ENCODE measurements around the gene INHBE.
"Not testable (repeated sequence)": the region's sequence is repeated elsewhere in the genome, so short reads cannot be mapped to it uniquely, and the experiment has no call there.

INHBE gene

DNA sequence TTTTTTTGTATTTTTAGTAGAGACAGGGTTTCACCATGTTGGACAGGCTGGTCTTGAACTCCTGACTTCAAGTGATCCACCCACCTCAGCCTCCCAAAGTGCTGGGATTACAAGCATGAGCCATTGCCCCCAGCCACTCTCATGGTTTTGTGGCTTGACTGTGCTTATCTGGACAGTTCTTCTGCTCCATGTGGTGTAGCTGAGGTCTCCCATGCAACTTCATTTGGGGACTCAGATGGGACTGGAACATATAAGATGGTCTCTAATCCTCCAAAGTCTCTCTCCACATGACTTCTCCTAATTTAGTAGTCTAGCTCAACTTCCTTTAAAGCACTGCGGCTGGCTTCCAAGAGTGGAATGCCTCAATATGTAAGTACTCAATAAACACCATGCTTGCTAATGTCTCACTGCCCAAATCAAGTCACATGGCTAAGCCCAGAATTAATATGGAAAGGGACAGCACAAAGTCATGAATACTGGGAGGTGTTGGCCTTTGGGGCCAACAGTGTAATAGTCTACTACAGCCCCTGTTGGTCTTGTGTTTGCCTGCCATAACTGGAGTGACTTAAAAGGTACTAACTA is 13.2 kb upstream of the INHBE start:
- no peak for DNase-seq

DNA sequence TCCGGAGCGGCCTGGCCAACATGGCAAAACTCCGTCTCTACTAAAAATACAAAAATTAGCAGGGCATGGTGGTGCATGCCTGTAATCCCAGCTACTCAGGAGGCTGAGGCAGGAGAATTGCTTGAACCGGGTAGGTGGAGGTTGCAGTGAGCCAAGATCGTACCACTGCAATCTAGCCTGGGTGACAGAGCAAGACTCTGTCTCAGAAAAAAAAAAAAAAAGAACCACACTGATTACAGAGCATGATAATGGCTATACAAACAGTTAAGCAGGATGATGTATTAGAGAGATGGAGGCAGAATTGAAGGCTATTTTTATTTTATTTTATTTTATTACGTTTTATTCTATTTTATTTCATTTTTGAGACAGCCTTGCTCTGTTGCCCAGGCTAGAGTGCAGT is 10.8 kb upstream of the INHBE start:
- not testable (repeated sequence) for DNase-seq

DNA sequence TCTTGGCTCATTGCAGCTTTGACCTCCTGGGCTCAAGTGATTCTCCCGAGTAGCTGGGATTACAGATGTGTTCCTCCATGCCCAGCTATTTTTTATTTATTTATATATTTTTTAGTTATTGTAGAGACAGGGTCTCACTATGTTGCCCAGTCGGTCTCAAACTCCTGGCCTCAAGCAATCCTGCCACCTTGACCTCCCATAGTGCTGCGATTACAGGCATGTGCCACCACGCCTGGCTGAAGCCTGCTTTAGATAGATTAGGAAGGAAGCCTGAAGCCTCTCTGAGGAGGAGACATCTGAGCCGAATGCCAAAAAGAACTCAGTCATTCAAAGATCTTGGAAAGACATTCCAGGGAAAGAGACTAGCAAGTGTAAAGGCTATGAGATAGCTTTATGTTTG is 10.4 kb upstream of the INHBE start:
- DNase-seq = no peak

DNA sequence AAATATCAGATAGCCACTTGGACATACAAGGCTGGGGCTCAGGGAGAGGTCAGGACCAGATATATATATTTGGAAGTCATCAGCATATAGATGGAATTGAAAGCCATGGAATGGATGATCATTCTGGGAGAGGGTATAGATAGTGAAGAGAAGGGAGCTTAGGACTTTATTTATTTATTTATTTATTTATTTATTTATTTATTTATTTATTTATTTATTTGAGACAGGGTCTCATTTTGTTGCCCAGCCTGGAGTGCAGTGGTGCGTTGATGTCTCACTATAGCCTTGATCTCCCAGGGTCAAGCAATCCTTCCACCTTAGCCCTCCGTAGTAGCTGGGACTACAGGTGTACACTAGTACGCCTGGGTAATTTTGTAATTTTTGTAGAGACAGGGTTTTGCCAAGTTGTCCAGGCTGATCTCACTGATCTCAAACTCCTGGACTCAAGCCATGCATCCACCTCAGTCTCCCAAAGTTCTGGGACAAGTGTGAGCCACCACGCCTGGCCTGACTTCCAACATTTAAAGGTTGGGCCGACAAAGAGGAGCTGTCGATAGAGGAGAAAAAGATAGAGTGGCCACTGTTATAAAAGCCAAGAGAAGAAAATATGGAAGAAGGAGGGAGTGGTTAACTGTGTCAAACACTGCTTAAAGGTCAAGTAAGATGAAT is 8.7 kb upstream of the INHBE start:
- DNase-seq = no peak

DNA sequence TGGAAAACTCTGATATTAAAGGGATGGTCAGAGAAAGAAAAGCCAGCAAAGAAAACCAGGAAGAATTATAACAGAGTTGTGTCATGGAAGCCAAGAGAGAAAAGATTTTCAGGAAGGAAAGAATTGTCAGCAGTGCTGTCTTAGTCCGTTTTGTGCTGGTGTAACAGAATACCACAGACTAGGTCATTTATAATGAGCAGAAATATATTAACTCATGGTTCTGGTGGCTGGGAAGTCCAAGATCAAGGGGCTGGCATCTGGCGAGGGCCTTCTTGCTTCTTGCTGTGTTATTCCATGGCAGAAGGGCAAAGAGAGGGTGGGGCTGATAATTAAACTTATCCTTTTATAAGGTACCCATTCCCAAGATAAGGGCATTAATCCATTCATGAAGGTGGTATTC is 6.4 kb upstream of the INHBE start:
- no peak for DNase-seq

DNA sequence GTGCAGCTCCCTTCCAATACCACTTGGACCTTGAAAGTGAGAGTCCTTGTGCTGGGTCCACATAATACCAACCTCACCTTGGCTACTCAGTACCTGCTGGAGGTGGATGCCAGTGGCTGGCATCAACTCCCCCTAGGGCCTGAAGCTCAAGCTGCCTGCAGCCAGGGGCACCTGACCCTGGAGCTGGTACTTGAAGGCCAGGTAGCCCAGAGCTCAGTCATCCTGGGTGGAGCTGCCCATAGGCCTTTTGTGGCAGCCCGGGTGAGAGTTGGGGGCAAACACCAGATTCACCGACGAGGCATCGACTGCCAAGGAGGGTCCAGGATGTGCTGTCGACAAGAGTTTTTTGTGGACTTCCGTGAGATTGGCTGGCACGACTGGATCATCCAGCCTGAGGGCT is 5.7 kb upstream of the INHBE start:
- DNase-seq = no peak

DNA sequence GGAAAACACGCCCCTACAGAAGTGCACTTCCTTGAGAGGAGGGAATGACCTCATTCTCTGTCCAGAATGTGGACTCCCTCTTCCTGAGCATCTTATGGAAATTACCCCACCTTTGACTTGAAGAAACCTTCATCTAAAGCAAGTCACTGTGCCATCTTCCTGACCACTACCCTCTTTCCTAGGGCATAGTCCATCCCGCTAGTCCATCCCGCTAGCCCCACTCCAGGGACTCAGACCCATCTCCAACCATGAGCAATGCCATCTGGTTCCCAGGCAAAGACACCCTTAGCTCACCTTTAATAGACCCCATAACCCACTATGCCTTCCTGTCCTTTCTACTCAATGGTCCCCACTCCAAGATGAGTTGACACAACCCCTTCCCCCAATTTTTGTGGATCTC is 5.0 kb upstream of the INHBE start:
- DNase-seq = no peak

DNA sequence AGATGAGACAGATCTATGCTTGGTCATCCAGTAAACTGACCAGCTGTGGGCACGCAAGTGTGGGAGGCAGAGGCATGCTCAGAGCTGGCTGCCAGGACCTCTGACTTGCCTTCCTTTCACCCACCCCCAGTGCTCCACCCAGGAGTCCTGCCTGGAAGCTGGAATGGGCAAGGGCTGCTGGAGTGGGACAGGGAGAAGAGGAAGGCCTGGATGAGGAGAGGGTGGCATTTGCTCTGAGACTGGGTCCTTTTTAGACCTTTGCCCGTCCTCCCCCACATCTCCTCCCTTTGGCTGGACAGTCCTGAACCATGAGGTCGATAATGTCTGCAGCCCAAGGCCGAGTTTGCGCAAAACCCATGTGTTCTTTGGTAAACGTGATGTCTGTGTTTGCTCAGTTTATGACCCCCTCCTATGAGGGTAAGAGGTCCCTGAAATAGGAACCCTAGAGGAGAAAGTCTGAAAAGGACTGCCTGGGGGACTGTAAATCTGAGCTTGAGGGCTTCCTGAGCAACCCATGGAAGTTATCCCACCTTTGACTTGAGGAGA is 3.8 kb upstream of the INHBE start:
- DNase-seq = no peak

DNA sequence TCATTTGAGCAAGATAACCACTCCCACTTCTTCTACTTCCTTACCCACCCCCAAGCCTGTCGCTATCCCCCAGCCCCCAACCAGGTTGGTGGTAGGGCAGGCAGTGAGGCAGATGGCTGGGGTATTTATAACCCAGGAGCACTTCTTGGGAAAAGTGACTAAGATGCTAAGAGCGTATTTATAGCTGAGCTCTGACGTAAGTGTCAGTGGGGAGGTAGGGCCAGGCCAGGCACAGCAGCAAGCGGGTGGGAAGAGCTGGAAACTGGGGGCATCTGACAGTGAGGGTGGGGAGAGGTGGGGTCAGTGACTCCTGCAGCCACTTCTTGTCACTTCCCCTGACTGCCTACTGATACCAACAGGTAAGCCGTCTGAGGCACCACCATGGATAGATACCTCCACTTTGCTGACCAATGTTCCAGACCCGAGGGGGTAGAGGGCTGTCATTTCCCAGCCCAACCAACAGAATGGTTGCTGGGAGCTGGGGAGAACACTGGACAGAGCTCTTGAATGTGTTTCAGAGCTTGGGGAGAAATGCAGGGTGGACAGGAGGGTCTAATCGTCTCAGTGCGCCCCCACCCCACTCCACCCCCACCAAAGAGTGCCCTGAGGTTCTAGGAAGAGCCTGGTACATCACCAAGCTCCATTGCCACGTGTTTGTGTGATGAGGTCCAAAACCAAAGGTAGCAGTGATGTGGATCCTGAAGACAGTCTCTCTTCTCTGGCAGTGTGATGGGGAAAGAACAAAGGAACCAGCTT is 2.7 kb upstream of the INHBE start:
- no peak for DNase-seq

DNA sequence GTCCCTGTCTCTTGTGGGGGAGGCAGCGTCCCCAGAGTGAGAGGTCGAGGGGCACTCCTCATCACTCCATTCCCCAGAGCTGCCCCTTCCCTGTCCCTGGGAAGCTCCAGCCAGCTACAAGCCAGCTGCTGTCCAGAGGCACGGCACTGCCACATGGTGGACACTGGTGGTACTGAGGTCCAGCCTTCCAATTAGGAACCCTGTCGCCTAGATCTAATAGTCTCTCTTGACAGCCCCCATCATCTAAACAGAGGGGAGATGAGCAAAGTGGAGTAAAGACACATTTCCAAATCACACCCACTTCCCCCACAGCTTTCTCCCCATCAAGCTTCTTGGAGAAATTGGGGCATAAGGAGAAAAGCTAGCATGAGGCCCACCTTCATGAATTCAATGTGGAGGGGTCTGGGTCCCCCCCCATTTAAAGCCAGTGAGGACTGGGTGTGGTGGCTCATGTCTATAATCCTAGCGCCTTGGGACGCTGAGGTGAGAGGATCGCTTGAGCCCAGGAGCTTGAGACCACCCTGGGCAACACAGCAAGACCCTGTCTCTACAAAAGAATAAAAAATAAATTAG is 2.1 kb upstream of the INHBE start:
- no peak for DNase-seq

DNA sequence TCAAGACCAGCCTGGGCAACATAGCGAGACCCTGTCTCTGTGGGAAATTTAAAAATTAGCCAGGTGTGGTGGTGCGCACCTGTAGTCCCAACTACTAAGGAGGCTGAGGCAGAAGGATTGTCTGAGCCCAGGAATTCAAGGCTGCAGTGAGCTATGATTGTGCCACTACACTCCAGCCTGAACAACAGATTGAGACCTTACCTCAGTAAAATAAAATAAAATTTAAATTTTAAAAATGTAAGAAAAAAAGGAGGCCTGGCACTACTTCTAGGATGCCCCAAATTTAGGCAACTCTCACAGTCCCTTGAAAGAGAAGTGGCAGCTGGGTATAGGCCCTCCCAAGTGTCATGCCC is 918 bp upstream of the INHBE start:
- no peak for DNase-seq

DNA sequence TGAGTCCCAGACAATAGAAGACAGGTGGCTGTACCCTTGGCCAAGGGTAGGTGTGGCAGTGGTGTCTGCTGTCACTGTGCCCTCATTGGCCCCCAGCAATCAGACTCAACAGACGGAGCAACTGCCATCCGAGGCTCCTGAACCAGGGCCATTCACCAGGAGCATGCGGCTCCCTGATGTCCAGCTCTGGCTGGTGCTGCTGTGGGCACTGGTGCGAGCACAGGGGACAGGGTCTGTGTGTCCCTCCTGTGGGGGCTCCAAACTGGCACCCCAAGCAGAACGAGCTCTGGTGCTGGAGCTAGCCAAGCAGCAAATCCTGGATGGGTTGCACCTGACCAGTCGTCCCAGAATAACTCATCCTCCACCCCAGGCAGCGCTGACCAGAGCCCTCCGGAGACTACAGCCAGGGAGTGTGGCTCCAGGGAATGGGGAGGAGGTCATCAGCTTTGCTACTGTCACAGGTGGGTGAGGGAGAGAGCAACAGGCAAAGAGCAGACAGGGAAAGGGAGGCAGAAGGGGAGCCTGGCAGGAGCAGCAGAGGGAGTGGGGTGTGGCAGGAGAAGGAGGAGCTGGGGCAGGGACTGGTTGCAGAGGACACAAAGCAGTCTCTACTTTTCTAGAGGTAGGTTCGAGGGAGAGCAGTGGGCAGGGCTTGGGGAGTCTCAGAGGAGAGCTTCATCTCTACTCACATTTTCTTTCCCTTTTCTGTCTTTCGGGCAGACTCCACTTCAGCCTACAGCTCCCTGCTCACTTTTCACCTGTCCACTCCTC is 452 bp downstream of the INHBE start:
- no peak for DNase-seq

DNA sequence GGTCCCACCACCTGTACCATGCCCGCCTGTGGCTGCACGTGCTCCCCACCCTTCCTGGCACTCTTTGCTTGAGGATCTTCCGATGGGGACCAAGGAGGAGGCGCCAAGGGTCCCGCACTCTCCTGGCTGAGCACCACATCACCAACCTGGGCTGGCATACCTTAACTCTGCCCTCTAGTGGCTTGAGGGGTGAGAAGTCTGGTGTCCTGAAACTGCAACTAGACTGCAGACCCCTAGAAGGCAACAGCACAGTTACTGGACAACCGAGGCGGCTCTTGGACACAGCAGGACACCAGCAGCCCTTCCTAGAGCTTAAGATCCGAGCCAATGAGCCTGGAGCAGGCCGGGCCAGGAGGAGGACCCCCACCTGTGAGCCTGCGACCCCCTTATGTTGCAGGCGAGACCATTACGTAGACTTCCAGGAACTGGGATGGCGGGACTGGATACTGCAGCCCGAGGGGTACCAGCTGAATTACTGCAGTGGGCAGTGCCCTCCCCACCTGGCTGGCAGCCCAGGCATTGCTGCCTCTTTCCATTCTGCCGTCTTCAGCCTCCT is 1.1 kb downstream of the INHBE start:
- no peak for DNase-seq

DNA sequence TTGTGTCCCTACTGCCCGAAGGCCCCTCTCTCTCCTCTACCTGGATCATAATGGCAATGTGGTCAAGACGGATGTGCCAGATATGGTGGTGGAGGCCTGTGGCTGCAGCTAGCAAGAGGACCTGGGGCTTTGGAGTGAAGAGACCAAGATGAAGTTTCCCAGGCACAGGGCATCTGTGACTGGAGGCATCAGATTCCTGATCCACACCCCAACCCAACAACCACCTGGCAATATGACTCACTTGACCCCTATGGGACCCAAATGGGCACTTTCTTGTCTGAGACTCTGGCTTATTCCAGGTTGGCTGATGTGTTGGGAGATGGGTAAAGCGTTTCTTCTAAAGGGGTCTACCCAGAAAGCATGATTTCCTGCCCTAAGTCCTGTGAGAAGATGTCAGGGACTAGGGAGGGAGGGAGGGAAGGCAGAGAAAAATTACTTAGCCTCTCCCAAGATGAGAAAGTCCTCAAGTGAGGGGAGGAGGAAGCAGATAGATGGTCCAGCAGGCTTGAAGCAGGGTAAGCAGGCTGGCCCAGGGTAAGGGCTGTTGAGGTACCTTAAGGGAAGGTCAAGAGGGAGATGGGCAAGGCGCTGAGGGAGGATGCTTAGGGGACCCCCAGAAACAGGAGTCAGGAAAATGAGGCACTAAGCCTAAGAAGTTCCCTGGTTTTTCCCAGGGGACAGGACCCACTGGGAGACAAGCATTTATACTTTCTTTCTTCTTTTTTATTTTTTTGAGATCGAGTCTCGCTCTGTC is 1.8 kb downstream of the INHBE start:
- no peak for DNase-seq

DNA sequence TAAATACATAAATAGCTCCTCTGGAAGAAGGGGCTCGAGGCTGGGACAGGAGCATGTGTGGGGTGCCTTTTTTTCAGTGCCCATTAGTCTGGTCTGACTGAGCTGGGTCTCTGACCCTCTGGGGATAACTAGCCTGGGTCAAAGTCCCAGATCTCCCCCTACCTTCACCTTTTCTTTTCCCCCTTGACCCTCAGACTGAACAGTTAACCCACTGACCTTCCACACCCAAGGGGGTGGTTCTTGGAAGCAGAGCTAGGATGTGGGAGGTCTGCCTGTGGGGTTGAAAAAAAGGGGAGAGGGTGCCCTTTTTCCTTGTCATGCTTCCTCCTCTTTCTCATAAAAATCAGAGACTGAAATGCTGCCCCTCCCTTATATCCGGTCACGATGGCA is 3.6 kb downstream of the INHBE start:
- DNase-seq = no peak

DNA sequence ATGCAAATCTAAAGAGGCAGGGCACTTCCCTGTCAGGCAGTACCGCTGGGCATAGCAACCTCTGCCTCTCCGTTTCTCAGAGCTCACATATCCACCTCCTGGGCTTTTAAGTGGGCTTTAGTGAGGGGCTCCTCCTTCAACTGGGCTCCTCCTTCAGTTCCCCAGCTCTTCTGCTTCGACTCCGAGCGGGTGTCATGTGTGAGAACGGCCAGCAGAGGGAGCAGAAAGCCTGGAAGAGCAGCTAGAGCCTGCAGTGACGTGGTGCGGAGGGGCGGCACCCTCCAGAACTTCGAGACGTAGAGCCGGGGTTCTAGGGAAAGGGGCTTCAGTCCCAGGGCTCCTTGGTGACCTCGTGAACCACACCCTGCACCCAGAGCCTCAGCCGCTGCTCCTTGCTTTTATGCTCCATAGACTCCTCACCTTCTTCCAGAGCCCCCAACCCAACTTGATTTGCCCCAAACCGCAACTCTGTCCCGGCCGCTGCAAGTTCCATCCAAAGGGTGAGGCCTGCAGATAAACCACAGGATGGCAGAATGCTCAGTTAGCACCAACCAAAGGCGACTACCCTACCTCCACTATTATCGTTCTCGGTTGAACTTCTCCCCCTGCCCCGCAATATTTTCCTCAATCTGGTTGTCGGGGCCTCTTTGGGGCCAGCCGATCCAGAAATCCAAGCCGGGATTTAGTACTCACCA is 4.1 kb downstream of the INHBE start:
- peak; percentile 67 for DNase-seq

DNA sequence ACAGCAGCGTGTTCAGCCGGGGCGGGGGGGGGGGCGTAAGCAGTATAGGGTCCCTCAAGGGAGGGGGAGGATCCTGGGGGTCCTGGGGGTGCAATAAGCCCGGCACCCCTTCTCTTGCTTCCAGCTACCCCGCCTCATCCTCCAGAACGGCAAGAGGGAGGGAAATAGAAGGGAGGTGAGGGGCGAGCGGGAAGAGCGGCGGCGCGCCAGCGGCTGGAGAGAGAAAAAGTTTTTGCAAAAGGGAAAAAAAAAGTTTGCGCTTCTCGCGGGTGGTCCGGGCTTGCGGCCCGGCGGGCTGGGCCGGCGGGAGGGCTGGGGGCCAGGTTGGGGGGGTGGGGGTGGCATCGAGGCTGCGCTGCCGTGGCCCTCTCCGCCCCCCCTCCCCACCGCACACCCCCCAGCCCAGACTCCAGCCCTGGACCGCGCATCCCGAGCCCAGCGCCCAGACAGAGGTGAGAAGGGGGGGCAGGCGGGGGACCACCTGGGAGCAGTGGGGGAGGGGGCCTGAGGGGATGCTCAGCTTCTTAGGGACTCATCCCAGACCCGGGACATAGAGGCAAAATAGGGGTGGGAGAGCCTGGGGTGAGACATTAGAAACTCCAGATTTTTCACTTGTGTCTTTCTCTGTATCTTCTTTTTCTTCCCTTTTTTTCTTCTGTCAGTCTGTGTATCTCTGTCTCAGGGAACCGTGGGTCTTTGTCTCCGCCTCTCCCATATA is 4.8 kb downstream of the INHBE start, which contains the start of gene GLI1:
Gene GLI1 (plus strand): TSS at position 36 of the 718 bp plus-strand sequence. CDS start 3,907 bp downstream, outside the sequence.
- DNase-seq = no peak

DNA sequence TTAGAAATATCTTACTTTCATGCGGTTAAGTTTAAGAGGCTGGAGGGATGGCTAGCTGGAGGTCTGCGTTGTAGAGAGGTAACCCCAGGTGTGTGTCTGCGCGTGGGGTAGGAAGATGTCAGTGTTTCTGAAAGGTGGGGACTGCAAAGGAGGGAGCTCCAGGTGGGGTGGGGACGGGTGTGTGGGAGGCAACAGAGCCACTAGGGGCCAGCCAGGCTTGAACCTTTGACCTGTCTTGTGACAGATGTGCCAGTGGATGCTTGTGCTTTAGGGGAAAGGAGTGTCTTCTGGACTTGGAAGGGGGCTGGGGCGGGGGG is 5.3 kb downstream of the INHBE start:
- no peak for DNase-seq

DNA sequence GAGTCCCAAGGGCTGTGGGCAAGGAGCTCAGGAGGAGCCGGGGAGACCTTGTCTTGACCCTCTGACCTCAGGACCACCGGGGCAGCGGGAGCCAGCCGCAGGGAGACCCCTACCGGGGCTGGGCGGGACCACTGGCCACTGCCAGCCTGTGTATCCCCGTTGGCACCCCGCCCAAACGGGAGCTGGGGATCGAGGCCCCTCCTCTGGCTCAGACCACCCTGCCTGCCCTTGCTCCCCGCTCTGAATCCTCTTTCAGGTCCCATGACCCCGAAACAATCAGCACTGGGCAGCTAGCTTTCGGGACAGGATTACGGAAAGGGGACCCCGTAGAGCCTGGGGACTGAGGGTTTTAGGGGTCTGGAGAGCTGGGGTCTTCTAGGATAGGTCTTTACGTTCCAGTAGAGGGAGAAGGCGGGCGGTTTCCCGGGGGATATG is 5.8 kb downstream of the INHBE start:
- no peak for DNase-seq

DNA sequence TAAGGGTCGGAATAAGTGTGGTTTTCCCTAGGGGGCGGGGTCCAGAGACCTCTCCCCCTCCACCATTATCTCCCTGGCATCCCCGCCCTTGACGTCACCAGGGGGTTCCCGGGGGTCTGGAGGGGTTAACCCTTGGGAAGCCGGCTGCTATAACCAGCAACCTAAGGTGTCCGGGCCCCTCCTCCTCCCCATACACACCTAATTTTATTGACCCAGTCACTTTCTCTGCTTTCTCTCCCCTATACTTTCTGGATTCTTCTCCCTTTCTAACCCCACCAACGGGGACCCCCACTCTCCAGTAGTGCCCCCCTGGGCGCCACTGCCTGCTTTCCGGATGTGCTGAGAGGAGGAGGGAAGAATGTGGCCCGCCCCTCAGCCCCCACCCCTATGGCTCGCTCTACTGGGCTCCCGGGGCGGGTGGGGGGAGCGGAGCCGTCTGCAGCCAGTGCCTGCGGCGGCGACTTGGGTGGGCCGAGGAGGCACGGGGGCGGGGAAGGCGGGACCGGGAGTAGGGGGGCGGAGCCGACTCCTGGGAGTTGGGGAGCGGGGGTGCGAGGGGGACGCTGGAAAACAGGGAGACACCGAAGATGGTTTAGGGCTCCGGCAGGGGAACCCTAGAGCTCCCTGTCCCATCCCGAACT is 6.3 kb downstream of the INHBE start:
- no peak for DNase-seq

Data from NCI-H1436 treated with DMSO at 0.1 percent for 48 hours (cell line).